Ishikawa (cell line): Measurements from ENCODE around the gene PCMTD2.

Experiments
- CEBPB ChIP-seq: IDR thresholded peaks from 2 replicates; pipeline ENCODE4 v1.6.1; 2012
- CREB1 ChIP-seq: IDR thresholded peaks from 2 replicates; pipeline ENCODE4 v1.6.1; 2012; ENCODE audit warnings: low read depth
- EGR1 ChIP-seq: IDR thresholded peaks from 2 replicates; pipeline ENCODE4 v1.6.1; 2012
- EP300 ChIP-seq: IDR thresholded peaks from 2 replicates; pipeline ENCODE4 v1.6.1; 2012; ENCODE audit warnings: borderline replicate concordance
- FOXM1 ChIP-seq: IDR thresholded peaks from 2 replicates; pipeline ENCODE4 v1.6.1; 2012; ENCODE audit warnings: low read depth, borderline replicate concordance
- NFIC ChIP-seq: IDR thresholded peaks from 2 replicates; pipeline ENCODE4 v1.6.1; 2012
- RAD21 ChIP-seq: IDR thresholded peaks from 2 replicates; pipeline ENCODE4 v1.6.1; 2012; ENCODE audit warnings: low read depth
- REST ChIP-seq: IDR thresholded peaks from 2 replicates; pipeline ENCODE4 v1.6.1; 2012; ENCODE audit warnings: low read depth, mild to moderate bottlenecking
- TAF1 ChIP-seq: IDR thresholded peaks from 2 replicates; pipeline ENCODE4 v1.6.1; 2012; ENCODE audit warnings: low read depth, mild to moderate bottlenecking
- TEAD4 ChIP-seq: IDR thresholded peaks from 2 replicates; pipeline ENCODE4 v1.6.1; 2012
- YY1 ChIP-seq: IDR thresholded peaks from 2 replicates; pipeline ENCODE4 v1.6.1; 2012; ENCODE audit warnings: low read depth
- ZBTB7A ChIP-seq: IDR thresholded peaks from 2 replicates; pipeline ENCODE4 v1.6.1; 2012; ENCODE audit warnings: low read depth
- TF ChIP-seq, protein P1 (sequence below): IDR thresholded peaks from 2 replicates; pipeline ENCODE4 v1.6.1; 2012

GRCh38 chr20:64271636-64272035 is 16.1 kb downstream of the PCMTD2 start:
- TF ChIP-seq TEAD4 (no peak), REST (no peak), TAF1 (no peak), EP300 (no peak), EGR1 (no peak), CREB1 (no peak), FOXM1 (no peak), RAD21 (no peak), YY1 (no peak), CEBPB (no peak), ZBTB7A (no peak), NFIC (no peak)
- TF ChIP-seq, protein P1, sequence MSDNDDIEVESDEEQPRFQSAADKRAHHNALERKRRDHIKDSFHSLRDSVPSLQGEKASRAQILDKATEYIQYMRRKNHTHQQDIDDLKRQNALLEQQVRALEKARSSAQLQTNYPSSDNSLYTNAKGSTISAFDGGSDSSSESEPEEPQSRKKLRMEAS, result no peak
